HG02798 (cell line): ENCODE measurements around the gene PIK3R4.

ENCODE experiments used
- ATAC-seq: cut with Tn5 transposase; IDR thresholded peaks from one replicate; pipeline ENCODE4 v1.9.1; 2021; ENCODE audit warnings: mild to moderate bottlenecking; ENCODE audit not compliant: unreplicated experiment, poor library complexity

The PIK3R4 gene

GRCh38 chr3:130743354-130743753 lies 3.3 kb downstream of the PIK3R4 start:
- no peak for ATAC-seq

DNA sequence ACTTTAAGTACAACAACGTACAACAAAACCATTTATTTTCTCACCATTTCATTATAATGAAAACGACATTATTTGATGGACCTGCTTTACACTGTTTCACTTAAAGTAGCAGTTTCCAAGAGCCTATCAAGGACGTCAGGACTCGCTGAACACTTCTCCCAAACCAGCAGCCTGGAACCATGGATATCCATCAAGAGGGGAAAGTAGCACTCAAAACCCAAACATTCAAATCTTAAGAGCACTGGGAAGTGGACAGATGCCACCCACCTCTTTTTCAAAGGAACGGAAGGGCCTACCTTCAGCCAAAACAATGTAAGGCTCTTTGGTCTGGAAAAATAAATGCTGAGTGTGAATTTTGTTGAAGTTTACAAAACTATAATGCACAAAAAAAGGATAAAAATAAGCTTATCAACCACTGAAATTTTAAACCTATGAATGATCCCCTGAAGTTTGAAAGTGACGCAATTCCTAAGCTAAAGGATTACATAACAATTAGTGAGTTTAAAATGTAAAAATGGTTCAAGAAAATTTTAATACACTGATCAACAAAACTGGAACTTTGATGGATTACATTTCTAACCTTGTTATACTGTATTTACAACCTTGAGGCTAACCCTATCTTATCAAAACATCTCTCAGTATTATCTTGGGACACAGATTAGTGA lies 4.6 kb downstream of the PIK3R4 start:
- no peak for ATAC-seq

- no peak for ATAC-seq
Observed at GRCh38 chr3:130739848-130740247, 6.8 kb downstream of the PIK3R4 start.

GRCh38 chr3:130738241-130738640 lies 8.4 kb downstream of the PIK3R4 start:
- no peak for ATAC-seq

GRCh38 chr3:130737622-130738021 lies 9.0 kb downstream of the PIK3R4 start:
- ATAC-seq: no peak

DNA sequence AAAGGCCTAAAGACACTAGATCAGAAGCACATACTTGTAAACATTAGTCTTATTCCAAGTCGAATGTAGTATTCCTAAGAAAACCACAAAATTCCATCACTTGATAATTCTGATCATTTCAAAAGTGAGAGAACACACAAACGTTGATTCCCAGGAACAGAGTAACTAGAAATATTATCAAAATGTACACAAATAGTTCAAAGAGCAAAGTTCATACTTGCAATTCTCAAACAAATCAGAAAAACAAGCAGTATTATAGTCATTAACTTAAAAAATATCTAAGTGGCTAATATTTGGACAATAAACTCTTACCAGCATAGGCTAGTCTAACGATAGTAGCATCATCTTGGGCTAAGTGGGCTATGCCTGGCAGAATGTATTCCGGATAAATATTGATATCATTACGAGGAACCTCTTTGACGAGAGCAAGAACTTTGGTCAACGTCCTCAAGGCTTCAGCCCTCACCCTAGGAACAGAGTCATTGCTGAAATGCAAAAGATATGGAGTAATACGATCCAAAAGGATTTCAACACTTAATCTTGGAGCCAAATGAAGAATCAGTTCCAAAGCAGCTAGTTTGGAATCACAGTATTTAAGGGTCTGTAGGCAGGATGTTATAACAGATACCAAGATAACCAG lies 13.3 kb downstream of the PIK3R4 start:
- ATAC-seq: no peak

DNA sequence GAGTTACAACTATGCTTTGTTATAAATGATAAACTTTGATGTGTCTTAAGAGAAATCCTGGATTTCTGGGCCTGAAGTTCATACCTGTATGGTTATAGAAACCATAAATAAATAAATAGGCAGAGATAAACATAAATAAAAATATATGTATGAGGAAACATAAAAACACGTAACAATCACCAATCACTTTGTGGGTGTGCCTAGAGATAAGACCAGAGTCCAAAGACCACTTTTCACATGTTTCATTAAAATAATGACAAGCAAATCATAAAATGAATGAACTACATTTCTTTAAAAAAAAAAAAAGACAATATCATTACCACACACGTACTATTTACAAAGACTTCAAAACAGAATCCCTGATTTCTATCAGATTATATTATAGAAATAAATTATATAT lies 14.1 kb downstream of the PIK3R4 start:
- no peak for ATAC-seq

GRCh38 chr3:130731817-130732216 lies 14.8 kb downstream of the PIK3R4 start:
- no peak for ATAC-seq

- ATAC-seq: no peak
Observed at GRCh38 chr3:130729154-130729553, 17.5 kb downstream of the PIK3R4 start.

DNA sequence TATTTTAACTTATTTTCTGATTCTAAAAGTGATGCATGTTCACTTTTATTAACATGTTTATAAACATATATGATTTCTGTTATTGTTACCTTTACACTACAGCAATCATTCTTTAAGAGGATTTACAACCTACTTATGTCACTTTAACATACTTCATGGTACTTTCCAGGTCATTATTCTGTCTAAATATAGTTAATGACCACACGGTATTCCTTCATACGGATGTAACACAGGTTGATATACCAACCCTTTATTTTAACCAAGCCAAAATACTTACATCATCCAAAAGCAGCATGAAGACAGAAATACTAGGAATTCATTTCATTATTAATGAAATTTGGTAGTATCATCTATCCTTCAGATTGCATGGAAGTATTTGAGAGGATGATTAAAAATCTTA lies 18.6 kb downstream of the PIK3R4 start:
- no peak for ATAC-seq

DNA sequence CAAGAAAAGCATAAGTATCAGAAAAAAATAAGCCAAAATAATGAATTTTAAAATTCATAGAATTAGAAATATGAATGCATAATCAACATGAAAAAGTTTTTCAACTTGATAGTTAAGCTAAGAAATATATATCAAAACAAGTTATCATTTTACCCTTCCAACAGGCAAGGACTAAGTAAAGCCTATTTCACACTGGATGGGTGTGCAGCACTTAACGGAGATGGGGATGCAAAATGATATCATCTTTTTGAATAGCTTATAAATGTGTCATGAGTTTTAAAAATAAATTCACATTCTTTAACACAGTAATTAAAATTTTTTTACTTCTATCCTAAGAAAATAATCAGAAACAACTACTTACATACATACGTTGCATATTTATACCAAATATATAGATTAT lies 20.9 kb downstream of the PIK3R4 start:
- no peak for ATAC-seq

GRCh38 chr3:130715616-130716015 lies 31.0 kb downstream of the PIK3R4 start:
- ATAC-seq: no peak

DNA sequence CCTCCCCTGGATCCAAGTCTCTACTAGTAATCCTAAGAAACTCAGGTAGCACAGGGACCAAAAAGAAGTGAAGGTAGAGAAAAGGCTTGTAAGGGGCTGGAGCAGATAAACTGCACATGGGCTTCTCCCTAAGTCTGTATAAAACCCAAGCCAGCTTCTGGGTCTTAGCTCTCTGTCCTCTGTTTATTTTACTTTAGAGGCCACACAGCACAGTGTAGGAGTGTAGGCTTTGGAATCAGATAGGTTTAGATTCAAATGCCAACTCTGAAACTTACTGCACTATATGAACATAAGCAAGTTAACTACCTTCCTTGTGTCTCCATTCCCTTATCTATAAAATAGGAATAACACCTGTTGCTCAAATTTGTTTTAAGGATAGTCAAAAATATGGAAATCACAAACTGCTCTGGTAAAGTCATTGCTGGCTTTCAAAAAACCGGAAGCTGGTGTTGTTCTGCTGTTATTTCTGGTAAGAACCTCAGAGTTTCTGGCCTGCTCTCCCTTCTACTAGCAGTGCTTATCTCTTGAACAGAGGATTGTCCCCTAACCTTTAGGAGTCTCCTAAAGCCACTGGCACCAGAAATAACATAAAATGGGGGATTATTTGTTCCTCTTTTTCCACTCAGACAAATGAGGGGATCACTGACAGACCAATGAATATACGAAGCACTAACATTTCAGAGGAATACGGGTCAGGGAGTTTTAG lies 33.8 kb downstream of the PIK3R4 start:
- ATAC-seq: no peak

GRCh38 chr3:130711565-130712324 lies 34.9 kb downstream of the PIK3R4 start:
- ATAC-seq: no peak

- ATAC-seq: no peak
Observed at GRCh38 chr3:130709671-130710070, 37.0 kb downstream of the PIK3R4 start.

- no peak for ATAC-seq
Observed at GRCh38 chr3:130707902-130708601, 38.6 kb downstream of the PIK3R4 start.

DNA sequence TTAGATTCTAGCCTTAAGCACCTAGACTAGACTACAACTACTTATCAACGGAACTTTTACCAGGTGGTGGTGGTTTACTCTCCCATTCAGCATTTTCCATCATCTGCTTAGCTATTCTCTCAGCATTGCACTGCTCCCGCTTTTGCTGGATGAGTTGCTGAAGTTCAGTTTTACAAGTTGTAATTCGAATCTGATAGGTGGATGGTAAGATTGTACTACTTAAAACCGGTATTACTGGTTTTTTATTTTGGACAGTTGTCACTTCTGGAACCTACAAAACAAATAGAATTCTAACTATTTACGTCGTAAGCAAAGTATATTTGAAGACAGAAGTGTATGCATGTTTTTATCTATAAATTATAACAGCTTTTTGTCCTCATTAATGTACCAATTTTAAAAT lies 41.1 kb downstream of the PIK3R4 start:
- no peak for ATAC-seq

DNA sequence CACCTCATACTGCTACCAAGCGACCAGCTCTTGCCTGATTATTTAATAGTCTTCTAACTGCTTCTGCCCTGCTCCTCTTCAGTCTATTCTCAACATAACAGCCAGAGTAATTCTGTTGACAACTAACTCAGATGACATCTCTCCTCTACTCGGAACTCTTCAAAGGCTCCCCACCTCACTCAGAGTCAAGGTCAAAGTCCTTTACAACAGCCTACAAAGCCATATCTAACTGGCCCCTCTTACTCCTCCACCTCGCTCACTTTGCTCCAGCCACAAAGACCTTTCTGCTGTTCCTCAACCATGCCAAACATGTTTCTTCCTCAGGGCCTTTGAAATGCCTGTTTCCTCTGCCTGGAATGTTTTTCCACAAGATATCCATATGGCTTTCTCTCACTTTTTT lies 43.6 kb downstream of the PIK3R4 start:
- no peak for ATAC-seq

DNA sequence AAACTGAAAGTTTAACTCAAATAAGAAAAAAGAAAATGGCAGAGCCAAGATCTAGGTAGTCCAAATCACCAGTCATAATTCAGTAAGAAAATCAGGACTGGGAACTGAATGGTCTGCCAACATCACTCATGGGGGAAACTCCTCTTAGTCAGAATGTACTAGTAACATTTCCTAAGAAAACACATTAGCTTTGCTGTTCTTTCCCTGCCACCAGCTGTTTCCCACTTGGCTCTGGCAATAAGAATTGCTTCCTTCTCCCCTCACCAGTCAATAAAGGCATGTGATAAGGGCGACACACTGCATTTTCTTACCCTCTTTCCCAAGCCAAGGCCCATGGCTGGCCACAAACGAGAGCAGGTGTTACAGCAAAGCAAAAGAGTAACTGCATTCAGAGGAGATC lies 46.1 kb downstream of the PIK3R4 start:
- no peak for ATAC-seq

- no peak for ATAC-seq
Observed at GRCh38 chr3:130699765-130700164, 46.9 kb downstream of the PIK3R4 start.
